GM19023 (cell line): Measurements from ENCODE around the gene LRRC74A.

Source experiments
- ATAC-seq: cut with Tn5 transposase; IDR thresholded peaks from one replicate; pipeline ENCODE4 v1.9.1; 2021; ENCODE audit warnings: mild to moderate bottlenecking, moderate library complexity; ENCODE audit not compliant: unreplicated experiment

Gene LRRC74A

GRCh38 chr14:76808990-76809389 lies 17.2 kb upstream of the LRRC74A start:
- no peak for ATAC-seq

GRCh38 chr14:76810525-76810924 lies 15.7 kb upstream of the LRRC74A start:
- no peak for ATAC-seq

GRCh38 chr14:76810953-76811400 lies 15.2 kb upstream of the LRRC74A start:
- ATAC-seq: no peak

GRCh38 chr14:76811561-76811960 lies 14.6 kb upstream of the LRRC74A start:
- no peak for ATAC-seq

GRCh38 chr14:76812093-76812421 lies 14.2 kb upstream of the LRRC74A start:
- ATAC-seq: peak; percentile 20

GRCh38 chr14:76812422-76813383 lies 13.5 kb upstream of the LRRC74A start, which contains the start of gene ANGEL1:
ANGEL1 (minus strand) TSS chr14:76812882; CDS start chr14:76812827, 55 bp downstream.
- peak; percentile 85 for ATAC-seq

- no peak for ATAC-seq
These were observed 11.2 kb upstream of the LRRC74A start for GRCh38 chr14:76814726-76815645.

GRCh38 chr14:76820700-76821099 lies 5.5 kb upstream of the LRRC74A start:
- ATAC-seq: no peak

GRCh38 chr14:76827696-76828296 lies 1.6 kb downstream of the LRRC74A start:
- no peak for ATAC-seq

GRCh38 chr14:76828339-76829012 lies 2.3 kb downstream of the LRRC74A start:
- ATAC-seq: no peak

GRCh38 chr14:76829013-76829365 lies 2.8 kb downstream of the LRRC74A start:
- ATAC-seq: no peak

- ATAC-seq: no peak
These were observed 3.6 kb downstream of the LRRC74A start for GRCh38 chr14:76829650-76830421.

- no peak for ATAC-seq
These were observed 4.3 kb downstream of the LRRC74A start for GRCh38 chr14:76830556-76830955.

- no peak for ATAC-seq
These were observed 6.3 kb downstream of the LRRC74A start for GRCh38 chr14:76832503-76832988.

GRCh38 chr14:76833011-76833410 lies 6.8 kb downstream of the LRRC74A start:
- no peak for ATAC-seq

GRCh38 chr14:76834241-76834661 lies 8.0 kb downstream of the LRRC74A start:
- ATAC-seq: no peak

GRCh38 chr14:76836029-76836630 lies 9.9 kb downstream of the LRRC74A start:
- no peak for ATAC-seq

GRCh38 chr14:76837524-76837923 lies 11.3 kb downstream of the LRRC74A start:
- no peak for ATAC-seq

GRCh38 chr14:76842414-76842813 lies 16.2 kb downstream of the LRRC74A start:
- no peak for ATAC-seq
